Measurements from ENCODE around the gene LHX5. TPM values are rescaled to one million over a fixed set of nuclear protein-coding genes. Genes with fewer than 3 reads are reported as not detected.

The LHX5 gene
- total RNA-seq, 2 donors from 2014 or later = not detected

GRCh38 chr12:113464452-113464775, 7.3 kb downstream of the LHX5 start:
- peaks cover 55% of the 10 kb centered on the region for H3K27me3 Mint-ChIP-seq
- peaks cover 12% of the 10 kb centered on the region for H3K36me3 Mint-ChIP-seq (ENCODE audit: low read depth)
- no peaks in the 10 kb centered on the region for H3K9me3 Mint-ChIP-seq
- peak overlapping the region; percentile 57 for H3K4me3 Mint-ChIP-seq
- no peak overlapping the region for H3K27ac Mint-ChIP-seq
- peaks cover 17% of the 10 kb centered on the region for H3K4me1 Mint-ChIP-seq
- ATAC-seq (replicated peaks) = no peak

- Mint-ChIP-seq H3K4me1 (peaks cover 17% of the 10 kb centered on the region), H3K27ac (no peak overlapping the region), H3K27me3 (peaks cover 60% of the 10 kb centered on the region), H3K4me3 (peak overlapping the region; percentile 57), H3K9me3 (no peaks in the 10 kb centered on the region), H3K36me3 (ENCODE audit: low read depth) (peaks cover 12% of the 10 kb centered on the region)
- ATAC-seq (replicated peaks) = no peak
Measured at GRCh38 chr12:113463746-113464451, 7.8 kb downstream of the LHX5 start.

GRCh38 chr12:113462998-113463745, 8.5 kb downstream of the LHX5 start:
- H3K27ac Mint-ChIP-seq = no peak overlapping the region
- peak overlapping the region; percentile 57 for H3K4me3 Mint-ChIP-seq
- H3K36me3 Mint-ChIP-seq (ENCODE audit: low read depth) = peaks cover 12% of the 10 kb centered on the region

GRCh38 chr12:113462117-113462774, 9.4 kb downstream of the LHX5 start:
- H3K4me3 Mint-ChIP-seq = peak overlapping the region; percentile 76
- peaks cover 17% of the 10 kb centered on the region for H3K4me1 Mint-ChIP-seq
- H3K27ac Mint-ChIP-seq = no peak overlapping the region
- no peaks in the 10 kb centered on the region for H3K9me3 Mint-ChIP-seq
- peaks cover 12% of the 10 kb centered on the region for H3K36me3 Mint-ChIP-seq (ENCODE audit: low read depth)
- peaks cover 63% of the 10 kb centered on the region for H3K27me3 Mint-ChIP-seq
- ATAC-seq (replicated peaks) = peak; percentile 84

More at GRCh38 chr12:113462998-113463745, 8.5 kb downstream of the LHX5 start:
- Mint-ChIP-seq H3K27me3 (peaks cover 58% of the 10 kb centered on the region), H3K4me1 (peaks cover 17% of the 10 kb centered on the region), H3K9me3 (no peaks in the 10 kb centered on the region)
- no peak for ATAC-seq (replicated peaks)

GRCh38 chr12:113461666-113462065, 10.0 kb downstream of the LHX5 start:
- Mint-ChIP-seq H3K27me3 (peaks cover 64% of the 10 kb centered on the region), H3K27ac (no peak overlapping the region), H3K9me3 (no peaks in the 10 kb centered on the region), H3K4me3 (peak overlapping the region; percentile 11), H3K36me3 (ENCODE audit: low read depth) (peaks cover 12% of the 10 kb centered on the region), H3K4me1 (peaks cover 13% of the 10 kb centered on the region)
- no peak for ATAC-seq (replicated peaks)

- ATAC-seq (replicated peaks) = no peak
- H3K4me3 Mint-ChIP-seq = no peak overlapping the region
- peaks cover 12% of the 10 kb centered on the region for H3K36me3 Mint-ChIP-seq (ENCODE audit: low read depth)
- peaks cover 7% of the 10 kb centered on the region for H3K4me1 Mint-ChIP-seq
- peaks cover 61% of the 10 kb centered on the region for H3K27me3 Mint-ChIP-seq
- H3K27ac Mint-ChIP-seq = no peak overlapping the region
- no peaks in the 10 kb centered on the region for H3K9me3 Mint-ChIP-seq
Measured at GRCh38 chr12:113459981-113460380, 11.7 kb downstream of the LHX5 start.

- Mint-ChIP-seq H3K4me3 (no peak overlapping the region), H3K27me3 (peaks cover 47% of the 10 kb centered on the region), H3K9me3 (no peaks in the 10 kb centered on the region), H3K4me1 (no peaks in the 10 kb centered on the region), H3K36me3 (ENCODE audit: low read depth) (peaks cover 5% of the 10 kb centered on the region), H3K27ac (no peak overlapping the region)
- ATAC-seq (replicated peaks) = no peak
Measured at GRCh38 chr12:113457710-113458109, 14.0 kb downstream of the LHX5 start.

GRCh38 chr12:113457185-113457584, 14.5 kb downstream of the LHX5 start:
- H3K27ac Mint-ChIP-seq = no peak overlapping the region

GRCh38 chr12:113456761-113457160, 14.9 kb downstream of the LHX5 start:
- Mint-ChIP-seq H3K27me3 (peaks cover 43% of the 10 kb centered on the region), H3K4me1 (no peaks in the 10 kb centered on the region), H3K4me3 (no peak overlapping the region), H3K27ac (no peak overlapping the region), H3K36me3 (ENCODE audit: low read depth) (no peaks in the 10 kb centered on the region), H3K9me3 (no peaks in the 10 kb centered on the region)
- no peak for ATAC-seq (replicated peaks)

More at GRCh38 chr12:113457185-113457584, 14.5 kb downstream of the LHX5 start:
- Mint-ChIP-seq H3K4me1 (no peaks in the 10 kb centered on the region), H3K9me3 (no peaks in the 10 kb centered on the region), H3K27me3 (peaks cover 43% of the 10 kb centered on the region), H3K36me3 (ENCODE audit: low read depth) (no peaks in the 10 kb centered on the region), H3K4me3 (no peak overlapping the region)
- ATAC-seq (replicated peaks) = no peak

- Mint-ChIP-seq H3K27me3 (peaks cover 38% of the 10 kb centered on the region), H3K27ac (no peak overlapping the region)
Measured at GRCh38 chr12:113456199-113456598, 15.5 kb downstream of the LHX5 start.

GRCh38 chr12:113453330-113453729, 18.3 kb downstream of the LHX5 start:
- Mint-ChIP-seq H3K9me3 (no peaks in the 10 kb centered on the region), H3K4me1 (no peaks in the 10 kb centered on the region), H3K36me3 (ENCODE audit: low read depth) (no peaks in the 10 kb centered on the region), H3K4me3 (no peak overlapping the region), H3K27me3 (peaks cover 23% of the 10 kb centered on the region), H3K27ac (no peak overlapping the region)
- no peak for ATAC-seq (replicated peaks)

More at GRCh38 chr12:113456199-113456598, 15.5 kb downstream of the LHX5 start:
- H3K9me3 Mint-ChIP-seq = no peaks in the 10 kb centered on the region
- no peaks in the 10 kb centered on the region for H3K4me1 Mint-ChIP-seq
- no peak for ATAC-seq (replicated peaks)
- H3K36me3 Mint-ChIP-seq (ENCODE audit: low read depth) = no peaks in the 10 kb centered on the region
- no peak overlapping the region for H3K4me3 Mint-ChIP-seq

- no peak overlapping the region for H3K27ac Mint-ChIP-seq
- H3K4me3 Mint-ChIP-seq = no peak overlapping the region
- ATAC-seq (replicated peaks) = no peak
- H3K9me3 Mint-ChIP-seq = no peaks in the 10 kb centered on the region
- no peaks in the 10 kb centered on the region for H3K36me3 Mint-ChIP-seq (ENCODE audit: low read depth)
- no peaks in the 10 kb centered on the region for H3K4me1 Mint-ChIP-seq
- H3K27me3 Mint-ChIP-seq = peaks cover 24% of the 10 kb centered on the region
Measured at GRCh38 chr12:113452458-113452857, 19.2 kb downstream of the LHX5 start.

GRCh38 chr12:113449839-113450238, 21.8 kb downstream of the LHX5 start:
- Mint-ChIP-seq H3K9me3 (no peaks in the 10 kb centered on the region), H3K36me3 (ENCODE audit: low read depth) (no peaks in the 10 kb centered on the region), H3K27ac (no peak overlapping the region), H3K4me1 (no peaks in the 10 kb centered on the region), H3K27me3 (peaks cover 29% of the 10 kb centered on the region), H3K4me3 (no peak overlapping the region)
- ATAC-seq (replicated peaks) = no peak

GRCh38 chr12:113449299-113449698, 22.4 kb downstream of the LHX5 start:
- no peaks in the 10 kb centered on the region for H3K4me1 Mint-ChIP-seq
- H3K4me3 Mint-ChIP-seq = no peak overlapping the region
- H3K27ac Mint-ChIP-seq = no peak overlapping the region
- H3K27me3 Mint-ChIP-seq = peaks cover 30% of the 10 kb centered on the region
- no peaks in the 10 kb centered on the region for H3K9me3 Mint-ChIP-seq
- H3K36me3 Mint-ChIP-seq (ENCODE audit: low read depth) = no peaks in the 10 kb centered on the region
- ATAC-seq (replicated peaks) = no peak

- Mint-ChIP-seq H3K4me1 (no peaks in the 10 kb centered on the region), H3K27ac (no peak overlapping the region), H3K4me3 (no peak overlapping the region), H3K36me3 (ENCODE audit: low read depth) (no peaks in the 10 kb centered on the region), H3K27me3 (peaks cover 30% of the 10 kb centered on the region), H3K9me3 (no peaks in the 10 kb centered on the region)
- ATAC-seq (replicated peaks) = no peak
Measured at GRCh38 chr12:113448873-113449272, 22.8 kb downstream of the LHX5 start.
